WTC11 (cell line): ENCODE results near the gene CRIP1. TPM values are rescaled to one million over a fixed set of nuclear protein-coding genes. Genes with fewer than 3 reads are reported as not detected.

ENCODE experiments used
- ATAC-seq: fragments of 200-7000 bp; cut with Tn5 transposase; 2 replicates; pipeline ENCODE4 v1.10.0; 2021; ENCODE audit warnings: mild to moderate bottlenecking, moderate library complexity
- CTCF ChIA-PET: fragments of 300-600 bp; sonication (Branson Sonifier 250); formaldehyde crosslinking; loops from one replicate; lab custom pipeline; 2021; ENCODE audit warnings: antibody characterized with exemption; lab: Charles Lee
- POLR2A ChIA-PET: fragments of 350-600 bp; sonication (Branson Sonifier 250); formaldehyde crosslinking; loops from one replicate; lab custom pipeline; 2021; ENCODE audit warnings: antibody characterized with exemption; lab: Charles Lee
- DNase-seq: peaks from one replicate; pipeline ENCODE4 v3.0.0; 2021; ENCODE audit warnings: low spot score
- H3K27ac Mint-ChIP-seq: 2 replicates; pipeline ENCODE4 v1.8.0; 2021; ENCODE audit warnings: mixed read lengths
- H3K27me3 Mint-ChIP-seq: 2 replicates; pipeline ENCODE4 v1.8.0; 2021; ENCODE audit warnings: low read depth, mild to moderate bottlenecking, moderate library complexity, mixed read lengths
- H3K36me3 Mint-ChIP-seq: 2 replicates; pipeline ENCODE4 v1.8.0; 2021; ENCODE audit warnings: mixed read lengths
- H3K4me1 Mint-ChIP-seq: 2 replicates; pipeline ENCODE4 v1.8.0; 2022; ENCODE audit warnings: mixed read lengths
- H3K4me3 Mint-ChIP-seq: 2 replicates; pipeline ENCODE4 v1.8.0; 2021; ENCODE audit warnings: mild to moderate bottlenecking, moderate library complexity, mixed read lengths
- H3K9me3 Mint-ChIP-seq: 2 replicates; pipeline ENCODE4 v1.8.0; 2021; ENCODE audit warnings: mixed read lengths
- ATF1 ChIP-seq: sonication (generic); formaldehyde crosslinking; IDR thresholded peaks from 2 replicates; pipeline ENCODE4 v1.8.1; 2023; ENCODE audit warnings: mild to moderate bottlenecking, moderate library complexity, missing genetic modification reagents
- ESRRA ChIP-seq: sonication (generic); formaldehyde crosslinking; IDR thresholded peaks from 2 replicates; pipeline ENCODE4 v1.8.1; 2022; ENCODE audit warnings: mild to moderate bottlenecking, missing genetic modification reagents, borderline replicate concordance
- FOXJ3 ChIP-seq: sonication (generic); formaldehyde crosslinking; IDR thresholded peaks from 2 replicates; pipeline ENCODE4 v1.9.0; 2021; ENCODE audit warnings: missing genetic modification reagents, mild to moderate bottlenecking, borderline replicate concordance
- FOXK1 ChIP-seq: sonication (generic); formaldehyde crosslinking; IDR thresholded peaks from 2 replicates; pipeline ENCODE4 v1.8.0; 2022; ENCODE audit warnings: mild to moderate bottlenecking, moderate library complexity, missing genetic modification reagents
- GRHL2 ChIP-seq: fragments of 250-450 bp; sonication (Bioruptor Pico); IDR thresholded peaks from 2 replicates; pipeline ENCODE4 v1.8.0; 2022; ENCODE audit warnings: mild to moderate bottlenecking, moderate library complexity; ENCODE audit not compliant: insufficient replicate concordance, severe bottlenecking
- NFATC4 ChIP-seq: fragments of 250-450 bp; sonication (Bioruptor Pico); IDR thresholded peaks from 2 replicates; pipeline ENCODE4 v1.9.0; 2021; ENCODE audit warnings: mild to moderate bottlenecking
- OVOL2 ChIP-seq: fragments of 250-450 bp; sonication (Bioruptor Pico); IDR thresholded peaks from 2 replicates; pipeline ENCODE4 v1.9.0; 2021; ENCODE audit warnings: mild to moderate bottlenecking, borderline replicate concordance
- SOX15 ChIP-seq: fragments of 250-450 bp; sonication (Bioruptor Pico); IDR thresholded peaks from 2 replicates; pipeline ENCODE4 v1.9.0; 2021; ENCODE audit warnings: mild to moderate bottlenecking
- TEAD1 ChIP-seq: sonication (generic); formaldehyde crosslinking; IDR thresholded peaks from 2 replicates; pipeline ENCODE4 v1.8.0; 2022; ENCODE audit warnings: mild to moderate bottlenecking, missing genetic modification reagents
- total RNA-seq: library from RNA; stranded (reverse); gene quantifications from 3 replicates; pipeline ENCODE4 v1.2.3, GENCODE V29; 2021
- TF ChIP-seq, protein P1 (sequence below): sonication (generic); formaldehyde crosslinking; IDR thresholded peaks from 2 replicates; pipeline ENCODE4 v1.8.0; 2022; ENCODE audit warnings: mild to moderate bottlenecking, missing genetic modification reagents
- TF ChIP-seq, protein P2 (sequence below): sonication (generic); formaldehyde crosslinking; IDR thresholded peaks from 2 replicates; pipeline ENCODE4 v1.8.1; 2023; ENCODE audit warnings: mild to moderate bottlenecking, missing genetic modification reagents
- TF ChIP-seq, protein P3 (sequence below): sonication (generic); formaldehyde crosslinking; IDR thresholded peaks from 2 replicates; pipeline ENCODE4 v1.8.0; 2023; ENCODE audit warnings: missing genetic modification reagents, mild to moderate bottlenecking, borderline replicate concordance
- TF ChIP-seq, protein P4 (sequence below): sonication (generic); formaldehyde crosslinking; IDR thresholded peaks from 2 replicates; pipeline ENCODE4 v1.8.0; 2022; ENCODE audit warnings: mild to moderate bottlenecking, missing genetic modification reagents
- TF ChIP-seq, protein P5 (sequence below): fragments of 250-450 bp; sonication (Bioruptor Pico); IDR thresholded peaks from 2 replicates; pipeline ENCODE4 v1.9.0; 2021; ENCODE audit warnings: mild to moderate bottlenecking
- TF ChIP-seq, protein P6 (sequence below): fragments of 250-450 bp; sonication (Bioruptor Pico); IDR thresholded peaks from 2 replicates; pipeline ENCODE4 v2.1.2; 2022; ENCODE audit warnings: mild to moderate bottlenecking, moderate library complexity
- TF ChIP-seq, protein P7 (sequence below): fragments of 250-450 bp; sonication (Bioruptor Pico); IDR thresholded peaks from 2 replicates; pipeline ENCODE4 v1.9.0; 2021; ENCODE audit warnings: mild to moderate bottlenecking, borderline replicate concordance
- TF ChIP-seq, protein P8 (sequence below): sonication (generic); formaldehyde crosslinking; IDR thresholded peaks from 2 replicates; pipeline ENCODE4 v1.8.1; 2023; ENCODE audit warnings: mild to moderate bottlenecking, missing genetic modification reagents

Gene CRIP1
- total RNA-seq, 1 experiment from 2014 or later = 9.0 TPM

DNA sequence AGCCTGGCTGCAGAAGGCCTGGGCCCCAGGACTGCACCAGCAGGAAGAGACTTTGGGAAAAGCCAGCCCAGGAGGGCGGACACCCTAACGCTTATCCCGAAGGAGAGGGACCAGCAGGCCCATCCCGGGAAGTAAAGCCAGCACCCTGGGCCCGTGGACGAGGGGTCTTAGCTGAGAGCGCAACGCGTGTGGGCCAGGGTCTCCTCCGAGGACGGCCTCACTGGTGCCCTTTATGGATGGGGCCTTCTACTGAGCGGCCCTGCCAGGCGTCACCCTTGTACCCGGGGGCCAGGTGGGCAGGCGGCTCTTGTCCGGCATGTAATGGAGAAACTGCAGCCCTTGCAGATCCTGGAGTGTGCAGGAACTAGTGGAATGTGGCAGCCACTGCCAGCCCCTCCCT, 18.4 kb downstream of the CRIP1 start:
- ATAC-seq = no peak
- peaks cover 2% of the 10 kb centered on the region; the same call in 1 of the 2 replicates for H3K36me3 Mint-ChIP-seq
- H3K27me3 Mint-ChIP-seq = peaks cover 4% of the 10 kb centered on the region
- no peak overlapping the region for H3K27ac Mint-ChIP-seq
- no peaks in the 10 kb centered on the region for H3K4me1 Mint-ChIP-seq
- DNase-seq = no peak
- H3K9me3 Mint-ChIP-seq = peaks cover 3% of the 10 kb centered on the region
- ChIA-PET POLR2A (interaction anchor here (0.6 kb wide), 1 partner anchor 37 kb away, joined by 3 read pairs; no protein-coding TSS in a partner anchor), CTCF (no interaction called here)
- H3K4me3 Mint-ChIP-seq = no peak overlapping the region
- TF ChIP-seq, protein P1, sequence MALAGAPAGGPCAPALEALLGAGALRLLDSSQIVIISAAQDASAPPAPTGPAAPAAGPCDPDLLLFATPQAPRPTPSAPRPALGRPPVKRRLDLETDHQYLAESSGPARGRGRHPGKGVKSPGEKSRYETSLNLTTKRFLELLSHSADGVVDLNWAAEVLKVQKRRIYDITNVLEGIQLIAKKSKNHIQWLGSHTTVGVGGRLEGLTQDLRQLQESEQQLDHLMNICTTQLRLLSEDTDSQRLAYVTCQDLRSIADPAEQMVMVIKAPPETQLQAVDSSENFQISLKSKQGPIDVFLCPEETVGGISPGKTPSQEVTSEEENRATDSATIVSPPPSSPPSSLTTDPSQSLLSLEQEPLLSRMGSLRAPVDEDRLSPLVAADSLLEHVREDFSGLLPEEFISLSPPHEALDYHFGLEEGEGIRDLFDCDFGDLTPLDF (CRISPR knock-in tag) = no peak
- TF ChIP-seq ATF1 (CRISPR knock-in tag) (no peak), OVOL2 (no peak), TEAD1 (CRISPR knock-in tag) (no peak), ESRRA (CRISPR knock-in tag) (no peak), GRHL2 (CRISPR knock-in tag) (no peak), NFATC4 (CRISPR knock-in tag) (no peak), SOX15 (CRISPR knock-in tag) (no peak), FOXK1 (CRISPR knock-in tag) (no peak), FOXJ3 (CRISPR knock-in tag) (no peak)
- TF ChIP-seq, protein P2, sequence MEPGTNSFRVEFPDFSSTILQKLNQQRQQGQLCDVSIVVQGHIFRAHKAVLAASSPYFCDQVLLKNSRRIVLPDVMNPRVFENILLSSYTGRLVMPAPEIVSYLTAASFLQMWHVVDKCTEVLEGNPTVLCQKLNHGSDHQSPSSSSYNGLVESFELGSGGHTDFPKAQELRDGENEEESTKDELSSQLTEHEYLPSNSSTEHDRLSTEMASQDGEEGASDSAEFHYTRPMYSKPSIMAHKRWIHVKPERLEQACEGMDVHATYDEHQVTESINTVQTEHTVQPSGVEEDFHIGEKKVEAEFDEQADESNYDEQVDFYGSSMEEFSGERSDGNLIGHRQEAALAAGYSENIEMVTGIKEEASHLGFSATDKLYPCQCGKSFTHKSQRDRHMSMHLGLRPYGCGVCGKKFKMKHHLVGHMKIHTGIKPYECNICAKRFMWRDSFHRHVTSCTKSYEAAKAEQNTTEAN (CRISPR knock-in tag) = no peak
- TF ChIP-seq, protein P3, sequence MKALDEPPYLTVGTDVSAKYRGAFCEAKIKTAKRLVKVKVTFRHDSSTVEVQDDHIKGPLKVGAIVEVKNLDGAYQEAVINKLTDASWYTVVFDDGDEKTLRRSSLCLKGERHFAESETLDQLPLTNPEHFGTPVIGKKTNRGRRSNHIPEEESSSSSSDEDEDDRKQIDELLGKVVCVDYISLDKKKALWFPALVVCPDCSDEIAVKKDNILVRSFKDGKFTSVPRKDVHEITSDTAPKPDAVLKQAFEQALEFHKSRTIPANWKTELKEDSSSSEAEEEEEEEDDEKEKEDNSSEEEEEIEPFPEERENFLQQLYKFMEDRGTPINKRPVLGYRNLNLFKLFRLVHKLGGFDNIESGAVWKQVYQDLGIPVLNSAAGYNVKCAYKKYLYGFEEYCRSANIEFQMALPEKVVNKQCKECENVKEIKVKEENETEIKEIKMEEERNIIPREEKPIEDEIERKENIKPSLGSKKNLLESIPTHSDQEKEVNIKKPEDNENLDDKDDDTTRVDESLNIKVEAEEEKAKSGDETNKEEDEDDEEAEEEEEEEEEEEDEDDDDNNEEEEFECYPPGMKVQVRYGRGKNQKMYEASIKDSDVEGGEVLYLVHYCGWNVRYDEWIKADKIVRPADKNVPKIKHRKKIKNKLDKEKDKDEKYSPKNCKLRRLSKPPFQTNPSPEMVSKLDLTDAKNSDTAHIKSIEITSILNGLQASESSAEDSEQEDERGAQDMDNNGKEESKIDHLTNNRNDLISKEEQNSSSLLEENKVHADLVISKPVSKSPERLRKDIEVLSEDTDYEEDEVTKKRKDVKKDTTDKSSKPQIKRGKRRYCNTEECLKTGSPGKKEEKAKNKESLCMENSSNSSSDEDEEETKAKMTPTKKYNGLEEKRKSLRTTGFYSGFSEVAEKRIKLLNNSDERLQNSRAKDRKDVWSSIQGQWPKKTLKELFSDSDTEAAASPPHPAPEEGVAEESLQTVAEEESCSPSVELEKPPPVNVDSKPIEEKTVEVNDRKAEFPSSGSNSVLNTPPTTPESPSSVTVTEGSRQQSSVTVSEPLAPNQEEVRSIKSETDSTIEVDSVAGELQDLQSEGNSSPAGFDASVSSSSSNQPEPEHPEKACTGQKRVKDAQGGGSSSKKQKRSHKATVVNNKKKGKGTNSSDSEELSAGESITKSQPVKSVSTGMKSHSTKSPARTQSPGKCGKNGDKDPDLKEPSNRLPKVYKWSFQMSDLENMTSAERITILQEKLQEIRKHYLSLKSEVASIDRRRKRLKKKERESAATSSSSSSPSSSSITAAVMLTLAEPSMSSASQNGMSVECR (CRISPR knock-in tag) = no peak
- TF ChIP-seq, protein P4, sequence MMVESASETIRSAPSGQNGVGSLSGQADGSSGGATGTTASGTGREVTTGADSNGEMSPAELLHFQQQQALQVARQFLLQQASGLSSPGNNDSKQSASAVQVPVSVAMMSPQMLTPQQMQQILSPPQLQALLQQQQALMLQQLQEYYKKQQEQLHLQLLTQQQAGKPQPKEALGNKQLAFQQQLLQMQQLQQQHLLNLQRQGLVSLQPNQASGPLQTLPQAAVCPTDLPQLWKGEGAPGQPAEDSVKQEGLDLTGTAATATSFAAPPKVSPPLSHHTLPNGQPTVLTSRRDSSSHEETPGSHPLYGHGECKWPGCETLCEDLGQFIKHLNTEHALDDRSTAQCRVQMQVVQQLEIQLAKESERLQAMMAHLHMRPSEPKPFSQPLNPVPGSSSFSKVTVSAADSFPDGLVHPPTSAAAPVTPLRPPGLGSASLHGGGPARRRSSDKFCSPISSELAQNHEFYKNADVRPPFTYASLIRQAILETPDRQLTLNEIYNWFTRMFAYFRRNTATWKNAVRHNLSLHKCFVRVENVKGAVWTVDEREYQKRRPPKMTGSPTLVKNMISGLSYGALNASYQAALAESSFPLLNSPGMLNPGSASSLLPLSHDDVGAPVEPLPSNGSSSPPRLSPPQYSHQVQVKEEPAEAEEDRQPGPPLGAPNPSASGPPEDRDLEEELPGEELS (CRISPR knock-in tag) = no peak
- TF ChIP-seq, protein P5, sequence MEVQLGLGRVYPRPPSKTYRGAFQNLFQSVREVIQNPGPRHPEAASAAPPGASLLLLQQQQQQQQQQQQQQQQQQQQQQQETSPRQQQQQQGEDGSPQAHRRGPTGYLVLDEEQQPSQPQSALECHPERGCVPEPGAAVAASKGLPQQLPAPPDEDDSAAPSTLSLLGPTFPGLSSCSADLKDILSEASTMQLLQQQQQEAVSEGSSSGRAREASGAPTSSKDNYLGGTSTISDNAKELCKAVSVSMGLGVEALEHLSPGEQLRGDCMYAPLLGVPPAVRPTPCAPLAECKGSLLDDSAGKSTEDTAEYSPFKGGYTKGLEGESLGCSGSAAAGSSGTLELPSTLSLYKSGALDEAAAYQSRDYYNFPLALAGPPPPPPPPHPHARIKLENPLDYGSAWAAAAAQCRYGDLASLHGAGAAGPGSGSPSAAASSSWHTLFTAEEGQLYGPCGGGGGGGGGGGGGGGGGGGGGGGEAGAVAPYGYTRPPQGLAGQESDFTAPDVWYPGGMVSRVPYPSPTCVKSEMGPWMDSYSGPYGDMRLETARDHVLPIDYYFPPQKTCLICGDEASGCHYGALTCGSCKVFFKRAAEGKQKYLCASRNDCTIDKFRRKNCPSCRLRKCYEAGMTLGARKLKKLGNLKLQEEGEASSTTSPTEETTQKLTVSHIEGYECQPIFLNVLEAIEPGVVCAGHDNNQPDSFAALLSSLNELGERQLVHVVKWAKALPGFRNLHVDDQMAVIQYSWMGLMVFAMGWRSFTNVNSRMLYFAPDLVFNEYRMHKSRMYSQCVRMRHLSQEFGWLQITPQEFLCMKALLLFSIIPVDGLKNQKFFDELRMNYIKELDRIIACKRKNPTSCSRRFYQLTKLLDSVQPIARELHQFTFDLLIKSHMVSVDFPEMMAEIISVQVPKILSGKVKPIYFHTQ (CRISPR knock-in tag) = no peak
- TF ChIP-seq, protein P6, sequence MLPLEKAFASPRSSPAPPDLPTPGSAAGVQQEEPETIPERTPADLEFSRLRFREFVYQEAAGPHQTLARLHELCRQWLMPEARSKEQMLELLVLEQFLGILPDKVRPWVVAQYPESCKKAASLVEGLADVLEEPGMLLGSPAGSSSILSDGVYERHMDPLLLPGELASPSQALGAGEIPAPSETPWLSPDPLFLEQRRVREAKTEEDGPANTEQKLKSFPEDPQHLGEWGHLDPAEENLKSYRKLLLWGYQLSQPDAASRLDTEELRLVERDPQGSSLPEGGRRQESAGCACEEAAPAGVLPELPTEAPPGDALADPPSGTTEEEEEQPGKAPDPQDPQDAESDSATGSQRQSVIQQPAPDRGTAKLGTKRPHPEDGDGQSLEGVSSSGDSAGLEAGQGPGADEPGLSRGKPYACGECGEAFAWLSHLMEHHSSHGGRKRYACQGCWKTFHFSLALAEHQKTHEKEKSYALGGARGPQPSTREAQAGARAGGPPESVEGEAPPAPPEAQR (CRISPR knock-in tag) = no peak
- TF ChIP-seq, protein P7, sequence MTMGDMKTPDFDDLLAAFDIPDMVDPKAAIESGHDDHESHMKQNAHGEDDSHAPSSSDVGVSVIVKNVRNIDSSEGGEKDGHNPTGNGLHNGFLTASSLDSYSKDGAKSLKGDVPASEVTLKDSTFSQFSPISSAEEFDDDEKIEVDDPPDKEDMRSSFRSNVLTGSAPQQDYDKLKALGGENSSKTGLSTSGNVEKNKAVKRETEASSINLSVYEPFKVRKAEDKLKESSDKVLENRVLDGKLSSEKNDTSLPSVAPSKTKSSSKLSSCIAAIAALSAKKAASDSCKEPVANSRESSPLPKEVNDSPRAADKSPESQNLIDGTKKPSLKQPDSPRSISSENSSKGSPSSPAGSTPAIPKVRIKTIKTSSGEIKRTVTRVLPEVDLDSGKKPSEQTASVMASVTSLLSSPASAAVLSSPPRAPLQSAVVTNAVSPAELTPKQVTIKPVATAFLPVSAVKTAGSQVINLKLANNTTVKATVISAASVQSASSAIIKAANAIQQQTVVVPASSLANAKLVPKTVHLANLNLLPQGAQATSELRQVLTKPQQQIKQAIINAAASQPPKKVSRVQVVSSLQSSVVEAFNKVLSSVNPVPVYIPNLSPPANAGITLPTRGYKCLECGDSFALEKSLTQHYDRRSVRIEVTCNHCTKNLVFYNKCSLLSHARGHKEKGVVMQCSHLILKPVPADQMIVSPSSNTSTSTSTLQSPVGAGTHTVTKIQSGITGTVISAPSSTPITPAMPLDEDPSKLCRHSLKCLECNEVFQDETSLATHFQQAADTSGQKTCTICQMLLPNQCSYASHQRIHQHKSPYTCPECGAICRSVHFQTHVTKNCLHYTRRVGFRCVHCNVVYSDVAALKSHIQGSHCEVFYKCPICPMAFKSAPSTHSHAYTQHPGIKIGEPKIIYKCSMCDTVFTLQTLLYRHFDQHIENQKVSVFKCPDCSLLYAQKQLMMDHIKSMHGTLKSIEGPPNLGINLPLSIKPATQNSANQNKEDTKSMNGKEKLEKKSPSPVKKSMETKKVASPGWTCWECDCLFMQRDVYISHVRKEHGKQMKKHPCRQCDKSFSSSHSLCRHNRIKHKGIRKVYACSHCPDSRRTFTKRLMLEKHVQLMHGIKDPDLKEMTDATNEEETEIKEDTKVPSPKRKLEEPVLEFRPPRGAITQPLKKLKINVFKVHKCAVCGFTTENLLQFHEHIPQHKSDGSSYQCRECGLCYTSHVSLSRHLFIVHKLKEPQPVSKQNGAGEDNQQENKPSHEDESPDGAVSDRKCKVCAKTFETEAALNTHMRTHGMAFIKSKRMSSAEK (CRISPR knock-in tag) = no peak
- TF ChIP-seq, protein P8, sequence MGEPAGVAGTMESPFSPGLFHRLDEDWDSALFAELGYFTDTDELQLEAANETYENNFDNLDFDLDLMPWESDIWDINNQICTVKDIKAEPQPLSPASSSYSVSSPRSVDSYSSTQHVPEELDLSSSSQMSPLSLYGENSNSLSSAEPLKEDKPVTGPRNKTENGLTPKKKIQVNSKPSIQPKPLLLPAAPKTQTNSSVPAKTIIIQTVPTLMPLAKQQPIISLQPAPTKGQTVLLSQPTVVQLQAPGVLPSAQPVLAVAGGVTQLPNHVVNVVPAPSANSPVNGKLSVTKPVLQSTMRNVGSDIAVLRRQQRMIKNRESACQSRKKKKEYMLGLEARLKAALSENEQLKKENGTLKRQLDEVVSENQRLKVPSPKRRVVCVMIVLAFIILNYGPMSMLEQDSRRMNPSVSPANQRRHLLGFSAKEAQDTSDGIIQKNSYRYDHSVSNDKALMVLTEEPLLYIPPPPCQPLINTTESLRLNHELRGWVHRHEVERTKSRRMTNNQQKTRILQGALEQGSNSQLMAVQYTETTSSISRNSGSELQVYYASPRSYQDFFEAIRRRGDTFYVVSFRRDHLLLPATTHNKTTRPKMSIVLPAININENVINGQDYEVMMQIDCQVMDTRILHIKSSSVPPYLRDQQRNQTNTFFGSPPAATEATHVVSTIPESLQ (CRISPR knock-in tag) = no peak
